Measurements from ENCODE around the gene TPK1. TPM values are rescaled to one million over a fixed set of nuclear protein-coding genes. Genes with fewer than 3 reads are reported as not detected.

TPK1 gene
- total RNA-seq, 1 donor from 2014 or later = 14.5 TPM

GRCh38 chr7:144862612-144863319, 26.9 kb upstream of the TPK1 start:
- no peak overlapping the region for H3K27ac Mint-ChIP-seq
- Histone ChIP-seq H3K9ac (no peak overlapping the region), H2AFZ (replicated peaks) (no peak overlapping the region), H3K27ac (no peak overlapping the region), H3K4me3 (no peak overlapping the region), H3K4me2 (no peak overlapping the region), H3K27me3 (no peaks in the 10 kb centered on the region), H4K20me1 (ENCODE audit: low read depth) (no peaks in the 10 kb centered on the region), H3K79me2 (ENCODE audit: low read depth) (no peaks in the 10 kb centered on the region), H3K4me1 (no peaks in the 10 kb centered on the region), H3K9me3 (ENCODE audit: low read depth) (no peaks in the 10 kb centered on the region), H3K36me3 (no peaks in the 10 kb centered on the region), H3F3A (ENCODE audit: low read depth) (peaks cover 7% of the 10 kb centered on the region)
- TF ChIP-seq CTCF (IDR thresholded peaks at IDR 0.05) = no peak
- TF ChIP-seq EZH2phosphoT487 (IDR thresholded peaks at IDR 0.05) = no peak
- no peak for TF ChIP-seq EZH2 (IDR thresholded peaks at IDR 0.05)
- H3K36me3 Mint-ChIP-seq = no peaks in the 10 kb centered on the region
- H3K4me1 Mint-ChIP-seq = no peaks in the 10 kb centered on the region
- no peak for DNase-seq (ENCODE audit: low spot score)
- H3K9me3 Mint-ChIP-seq = no peaks in the 10 kb centered on the region
- no peak overlapping the region for H3K4me3 Mint-ChIP-seq
- peaks cover 3% of the 10 kb centered on the region for H3K27me3 Mint-ChIP-seq (ENCODE audit: insufficient read depth, low read depth)

- Histone ChIP-seq H3K27ac (no peak overlapping the region), H3K36me3 (no peaks in the 10 kb centered on the region), H3K9ac (no peak overlapping the region), H3K27me3 (no peaks in the 10 kb centered on the region), H3K4me2 (no peak overlapping the region), H3K4me1 (no peaks in the 10 kb centered on the region), H3F3A (ENCODE audit: low read depth) (peaks cover 7% of the 10 kb centered on the region), H2AFZ (replicated peaks) (no peak overlapping the region), H3K4me3 (no peak overlapping the region), H3K9me3 (ENCODE audit: low read depth) (no peaks in the 10 kb centered on the region), H4K20me1 (ENCODE audit: low read depth) (no peaks in the 10 kb centered on the region), H3K79me2 (ENCODE audit: low read depth) (no peaks in the 10 kb centered on the region)
- DNase-seq (ENCODE audit: low spot score) = no peak
- TF ChIP-seq EZH2 (IDR thresholded peaks at IDR 0.05) (no peak), EZH2phosphoT487 (IDR thresholded peaks at IDR 0.05) (no peak), CTCF (IDR thresholded peaks at IDR 0.05) (no peak)
- H3K27ac Mint-ChIP-seq = no peak overlapping the region
- H3K36me3 Mint-ChIP-seq = no peaks in the 10 kb centered on the region
- H3K4me1 Mint-ChIP-seq = no peaks in the 10 kb centered on the region
- H3K4me3 Mint-ChIP-seq = no peak overlapping the region
- H3K9me3 Mint-ChIP-seq = no peaks in the 10 kb centered on the region
- peaks cover 3% of the 10 kb centered on the region for H3K27me3 Mint-ChIP-seq (ENCODE audit: insufficient read depth, low read depth)
Observed at GRCh38 chr7:144859739-144860138, 23.9 kb upstream of the TPK1 start.

DNA sequence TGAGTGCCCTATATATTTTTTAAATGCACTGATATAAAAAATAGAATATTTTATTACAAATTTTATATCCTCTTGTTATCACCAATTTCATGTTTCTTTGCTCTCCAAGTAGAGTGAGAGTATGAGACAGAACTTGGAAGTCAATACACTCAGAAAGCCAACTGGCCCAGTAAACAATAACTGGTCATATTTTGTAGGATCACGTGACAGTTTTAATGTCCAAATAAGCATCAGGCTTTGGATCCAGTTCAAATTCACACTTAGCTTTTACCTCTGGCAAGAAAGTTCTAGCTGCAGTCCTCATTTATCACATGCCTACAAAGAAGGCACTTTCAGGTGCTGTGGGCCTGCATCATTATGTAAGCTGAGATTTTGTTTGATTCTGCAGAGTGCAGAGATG, 21.6 kb upstream of the TPK1 start:
- Mint-ChIP-seq H3K27me3 (ENCODE audit: insufficient read depth, low read depth) (no peaks in the 10 kb centered on the region), H3K36me3 (no peaks in the 10 kb centered on the region), H3K27ac (no peak overlapping the region), H3K4me3 (no peak overlapping the region), H3K9me3 (no peaks in the 10 kb centered on the region), H3K4me1 (no peaks in the 10 kb centered on the region)
- H2AFZ ChIP-seq (replicated peaks) = no peak overlapping the region
- no peaks in the 10 kb centered on the region for H3K9me3 ChIP-seq (ENCODE audit: low read depth)
- H3K4me2 ChIP-seq = no peak overlapping the region
- no peaks in the 10 kb centered on the region for H3K27me3 ChIP-seq
- H3K9ac ChIP-seq = no peak overlapping the region
- peaks cover 7% of the 10 kb centered on the region for H3F3A ChIP-seq (ENCODE audit: low read depth)
- H3K27ac ChIP-seq = no peak overlapping the region
- no peak for DNase-seq (ENCODE audit: low spot score)
- H4K20me1 ChIP-seq (ENCODE audit: low read depth) = no peaks in the 10 kb centered on the region
- no peak overlapping the region for H3K4me3 ChIP-seq
- no peaks in the 10 kb centered on the region for H3K79me2 ChIP-seq (ENCODE audit: low read depth)
- TF ChIP-seq EZH2 (IDR thresholded peaks at IDR 0.05) = no peak
- no peak for TF ChIP-seq EZH2phosphoT487 (IDR thresholded peaks at IDR 0.05)
- no peak for TF ChIP-seq CTCF (IDR thresholded peaks at IDR 0.05)
- no peaks in the 10 kb centered on the region for H3K36me3 ChIP-seq
- no peaks in the 10 kb centered on the region for H3K4me1 ChIP-seq

Data from neural progenitor cell (in vitro differentiated cells).